ENCODE results near the gene LDB2.

DNA sequence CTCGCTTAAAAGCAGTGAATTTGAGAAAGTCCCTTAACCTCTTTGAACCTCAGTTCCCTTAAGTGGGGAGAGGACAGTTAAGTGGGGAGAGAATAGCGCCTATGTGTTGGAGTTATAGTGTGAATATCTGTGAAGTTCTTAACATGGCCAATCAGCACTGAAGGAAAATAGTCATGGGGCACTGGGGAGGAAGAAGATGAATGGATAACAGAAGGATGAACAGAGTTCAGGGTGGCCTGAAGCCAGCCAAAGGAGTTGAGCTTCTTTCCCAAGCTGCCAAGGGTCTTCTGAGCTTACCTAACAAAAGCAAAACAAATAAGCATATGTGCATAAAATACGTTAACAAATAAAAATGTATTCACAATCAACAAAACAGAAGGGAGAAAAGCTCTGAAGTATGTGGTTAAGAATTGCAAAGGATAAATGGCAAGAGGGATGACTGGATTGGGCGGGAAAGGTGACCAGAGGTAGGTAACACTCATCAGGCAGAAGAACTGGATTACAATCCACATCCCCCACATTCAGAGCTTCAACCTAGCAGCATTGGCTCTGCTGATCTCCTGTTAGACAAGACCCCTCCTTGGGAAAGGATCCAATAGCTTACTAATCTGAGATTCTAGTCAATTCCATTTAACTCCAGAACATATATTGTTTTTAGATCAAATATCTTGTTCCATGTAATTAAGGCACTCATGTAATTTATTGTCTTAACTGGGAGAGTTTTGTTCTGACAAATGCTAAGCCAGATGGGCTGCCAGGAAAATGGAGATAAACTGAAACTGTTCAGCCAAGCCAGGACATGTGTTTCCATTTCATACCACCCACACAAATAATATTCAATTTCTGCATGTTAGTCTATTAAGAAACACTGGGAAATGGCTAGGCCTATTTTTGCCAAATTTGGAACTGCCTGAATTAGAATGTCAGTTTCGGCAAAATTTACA lies 221.2 kb downstream of the LDB2 start:
- no peak for TF ChIP-seq EZH2phosphoT487 (IDR thresholded peaks at IDR 0.05; ENCODE audit: borderline replicate concordance)
- TF ChIP-seq, protein P1, sequence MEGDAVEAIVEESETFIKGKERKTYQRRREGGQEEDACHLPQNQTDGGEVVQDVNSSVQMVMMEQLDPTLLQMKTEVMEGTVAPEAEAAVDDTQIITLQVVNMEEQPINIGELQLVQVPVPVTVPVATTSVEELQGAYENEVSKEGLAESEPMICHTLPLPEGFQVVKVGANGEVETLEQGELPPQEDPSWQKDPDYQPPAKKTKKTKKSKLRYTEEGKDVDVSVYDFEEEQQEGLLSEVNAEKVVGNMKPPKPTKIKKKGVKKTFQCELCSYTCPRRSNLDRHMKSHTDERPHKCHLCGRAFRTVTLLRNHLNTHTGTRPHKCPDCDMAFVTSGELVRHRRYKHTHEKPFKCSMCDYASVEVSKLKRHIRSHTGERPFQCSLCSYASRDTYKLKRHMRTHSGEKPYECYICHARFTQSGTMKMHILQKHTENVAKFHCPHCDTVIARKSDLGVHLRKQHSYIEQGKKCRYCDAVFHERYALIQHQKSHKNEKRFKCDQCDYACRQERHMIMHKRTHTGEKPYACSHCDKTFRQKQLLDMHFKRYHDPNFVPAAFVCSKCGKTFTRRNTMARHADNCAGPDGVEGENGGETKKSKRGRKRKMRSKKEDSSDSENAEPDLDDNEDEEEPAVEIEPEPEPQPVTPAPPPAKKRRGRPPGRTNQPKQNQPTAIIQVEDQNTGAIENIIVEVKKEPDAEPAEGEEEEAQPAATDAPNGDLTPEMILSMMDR (conservative IDR thresholded peaks at IDR 0.05; ENCODE audit: low read length) = no peak

Measured in Loucy (cell line).